Lung (tissue), 12 donors: ENCODE data around the gene CYP24A1. TPM values are rescaled to one million over a fixed set of nuclear protein-coding genes. Genes with fewer than 3 reads are reported as not detected.

Experiments used
- ATAC-seq: fragments of 200-7000 bp; cut with Tn5 transposase; one replicate; pipeline ENCODE4 v1.9.1; 2020; ENCODE audit warnings: moderate number of reproducible peaks; ENCODE audit not compliant: insufficient read depth, low FRiP score
- DNase-seq, 3 donors: peaks; one replicate each; pipeline ENCODE4 v3.0.0-alpha.2; 2013 to 2017
- H3K27ac ChIP-seq, 2 donors: one replicate each; pipeline ENCODE4 v1.5.1; 2013; ENCODE audit warnings: mild to moderate bottlenecking in 2 of 2, moderate library complexity in 2 of 2, control low read depth in 1 of 2, inconsistent platforms in 1 of 2, low read depth in 1 of 2, low read length in 1 of 2
- H3K27me3 ChIP-seq, 3 donors: one replicate each; pipeline ENCODE4 v1.5.1; 2013; ENCODE audit warnings: low read length in 2 of 3; ENCODE audit not compliant: control insufficient read depth in 3 of 3, insufficient read depth in 3 of 3
- H3K36me3 ChIP-seq, 4 donors: one replicate each; pipeline ENCODE4 v1.5.1; 2013; ENCODE audit warnings: low read length in 4 of 4, mild to moderate bottlenecking in 1 of 4, moderate library complexity in 1 of 4; ENCODE audit not compliant: control insufficient read depth in 4 of 4, insufficient read depth in 4 of 4
- H3K4me1 ChIP-seq, 5 donors: one replicate each; pipeline ENCODE4 v1.5.1; 2013; ENCODE audit warnings: low read length in 5 of 5, mild to moderate bottlenecking in 2 of 5, moderate library complexity in 1 of 5; ENCODE audit not compliant: control insufficient read depth in 5 of 5, insufficient read depth in 5 of 5
- H3K4me3 ChIP-seq: one replicate; pipeline ENCODE4 v1.5.1; 2013; ENCODE audit warnings: mild to moderate bottlenecking, control low read depth, moderate library complexity
- H3K9ac ChIP-seq, 2 donors: one replicate each; pipeline ENCODE4 v1.5.1; 2013; ENCODE audit warnings: low read length in 2 of 2, control low read depth in 1 of 2; ENCODE audit not compliant: insufficient read depth in 1 of 2
- H3K9me3 ChIP-seq, 4 donors: one replicate each; pipeline ENCODE4 v1.5.1; 2013; ENCODE audit warnings: low read length in 3 of 4, mild to moderate bottlenecking in 1 of 4, moderate library complexity in 1 of 4; ENCODE audit not compliant: control insufficient read depth in 4 of 4, insufficient read depth in 3 of 4
- CTCF ChIP-seq: IDR thresholded peaks from 2 replicates; pipeline ENCODE4 v1.5.1; 2012; ENCODE audit warnings: mild to moderate bottlenecking; ENCODE audit errors: control extremely low read depth, extremely low read depth
- WGBS, 2 donors: extraction: QIAGEN DNeasy Blood & Tissue Kit; methylation state at CpG; one replicate each; pipeline ENCODE4 v1.1.7; 2013; 5-methylcytosine and 5-hydroxymethylcytosine counted together
- polyA plus RNA-seq, 2 donors: library from polyadenylated mRNA; stranded (reverse); fragments of 200-250 nt; gene quantifications; one replicate each; pipeline ENCODE4 v1.2.1, GENCODE V29; 2013
- total RNA-seq, 2 donors: library from RNA; depleted of rRNA in 1 of 2; stranded (reverse); fragments of >200 nt in 1 of 2; gene quantifications; one replicate each; pipeline ENCODE4 v1.2.1, GENCODE V29; 2014 to 2021
- donor health status: control.
- donor health status: control.
- donor health status: Bipolar disorder and iron deficiency.
- donor health status: healthy.
- donor health status: DM: yes; HTN: yes; CAD: no.

Gene CYP24A1
- total and polyA plus RNA-seq, 4 donors, result 0.30 to 5.9 (median 1.1) TPM

- peaks cover 0 to 5% (median 3%) of the 10 kb centered on the region in 5 donors for H3K4me1 ChIP-seq
- H3K9me3 ChIP-seq, result no peaks in the 10 kb centered on the region
- H3K4me3 ChIP-seq, result no peak overlapping the region
- no peak for TF ChIP-seq CTCF
- ATAC-seq (no peak), DNase-seq (no peak)
- H3K27ac ChIP-seq, result no peak overlapping the region
- peaks cover 0 to 7% (median 0%) of the 10 kb centered on the region in 4 donors for H3K36me3 ChIP-seq
- 27 to 72% methylated on average over 4 of the region's 4 CpGs for WGBS, 2 donors
- no peak overlapping the region for H3K9ac ChIP-seq
- no peaks in the 10 kb centered on the region for H3K27me3 ChIP-seq
Measured at GRCh38 chr20:54221353-54221752, 47.6 kb upstream of the CYP24A1 start.

GRCh38 chr20:54220722-54221121 is 46.9 kb upstream of the CYP24A1 start:
- Histone ChIP-seq H3K9ac (no peak overlapping the region), H3K27me3 (no peaks in the 10 kb centered on the region), H3K4me3 (no peak overlapping the region), H3K36me3 (peaks cover 0 to 7% (median under 1%) of the 10 kb centered on the region in 4 donors), H3K27ac (no peak overlapping the region), H3K9me3 (no peaks in the 10 kb centered on the region), H3K4me1 (peaks cover 0 to 5% (median 3%) of the 10 kb centered on the region in 5 donors)
- TF ChIP-seq CTCF, result no peak
- DNase-seq, result no peak
- no peak for ATAC-seq
- 94% methylated on average over 6 of the region's 6 CpGs for WGBS, 2 donors

- H3K27me3 ChIP-seq, result no peaks in the 10 kb centered on the region
- peaks cover 0 to 5% (median 3%) of the 10 kb centered on the region in 5 donors for H3K4me1 ChIP-seq
- no peak for TF ChIP-seq CTCF
- peak in 2 of 3 donors; percentile 73 to 79 for DNase-seq
- 88 to 93% methylated on average over 6 of the region's 6 CpGs for WGBS, 2 donors
- H3K36me3 ChIP-seq, result peaks cover 0 to 7% (median 3%) of the 10 kb centered on the region in 4 donors
- H3K9me3 ChIP-seq, result no peaks in the 10 kb centered on the region
- H3K9ac ChIP-seq, result no peak overlapping the region
- no peak for ATAC-seq
- no peak overlapping the region for H3K27ac ChIP-seq
- no peak overlapping the region for H3K4me3 ChIP-seq
Measured at GRCh38 chr20:54219751-54220426, 46.1 kb upstream of the CYP24A1 start.
